Activated T-helper 9 cell treated with anti-CD3 and anti-CD28 coated beads, Interleukin-2, amount 50 U/mL, for 16 hours (primary cell): Measurements from ENCODE around the gene APOBEC3A.
A peak's percentile ranks its signal among the peaks of the same experiment; 100 is the strongest.
"Not testable (repeated sequence)": the region's sequence is repeated elsewhere in the genome, so short reads cannot be mapped to it uniquely, and the experiment has no call there.

ENCODE experiments used
- DNase-seq: peaks from one replicate; pipeline ENCODE4 v3.0.0-alpha.2; 2020; ENCODE audit warnings: low read depth

APOBEC3A gene

GRCh38 chr22:38943201-38943600, 14.2 kb upstream of the APOBEC3A start:
- no peak for DNase-seq

DNA sequence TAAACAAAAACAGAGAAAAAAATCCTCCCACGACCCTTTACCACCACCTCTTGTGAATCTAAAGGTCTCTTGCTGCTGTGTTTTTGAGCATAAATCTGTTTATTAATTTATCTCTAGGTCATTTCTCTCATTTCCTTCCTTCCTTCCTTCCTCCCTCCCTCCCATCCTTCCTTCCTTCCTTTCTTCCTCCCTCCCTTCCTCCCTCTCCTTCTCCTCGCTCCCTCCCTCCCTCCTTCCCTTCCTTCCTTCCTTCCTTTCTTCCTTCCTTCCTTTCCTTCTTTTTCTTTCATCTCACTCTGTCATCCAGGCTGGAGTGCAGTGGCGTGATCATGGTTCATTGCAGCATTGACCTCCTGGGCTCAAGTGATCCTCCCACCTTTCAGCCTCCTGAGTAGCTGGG, 13.5 kb upstream of the APOBEC3A start:
- no peak for DNase-seq

DNA sequence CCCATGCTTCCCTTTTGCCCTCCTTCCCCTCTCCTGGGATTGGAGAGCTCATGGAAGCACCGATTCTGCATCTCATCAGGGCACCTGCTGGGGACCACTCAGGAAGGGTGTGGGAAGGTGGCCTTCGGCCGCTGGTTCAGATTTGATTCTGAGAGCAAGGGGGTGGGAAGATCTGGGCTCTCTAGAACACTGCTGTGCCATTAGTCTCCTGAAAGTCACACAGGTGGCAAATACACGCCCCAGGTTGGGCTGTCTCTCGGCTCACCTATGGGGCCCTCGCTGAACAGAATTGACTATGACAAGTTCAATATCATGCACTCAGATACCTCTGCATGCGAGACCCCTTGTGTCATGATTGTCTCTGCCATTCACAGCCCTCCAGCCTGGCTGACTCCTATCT, 12.8 kb upstream of the APOBEC3A start:
- no peak for DNase-seq

DNA sequence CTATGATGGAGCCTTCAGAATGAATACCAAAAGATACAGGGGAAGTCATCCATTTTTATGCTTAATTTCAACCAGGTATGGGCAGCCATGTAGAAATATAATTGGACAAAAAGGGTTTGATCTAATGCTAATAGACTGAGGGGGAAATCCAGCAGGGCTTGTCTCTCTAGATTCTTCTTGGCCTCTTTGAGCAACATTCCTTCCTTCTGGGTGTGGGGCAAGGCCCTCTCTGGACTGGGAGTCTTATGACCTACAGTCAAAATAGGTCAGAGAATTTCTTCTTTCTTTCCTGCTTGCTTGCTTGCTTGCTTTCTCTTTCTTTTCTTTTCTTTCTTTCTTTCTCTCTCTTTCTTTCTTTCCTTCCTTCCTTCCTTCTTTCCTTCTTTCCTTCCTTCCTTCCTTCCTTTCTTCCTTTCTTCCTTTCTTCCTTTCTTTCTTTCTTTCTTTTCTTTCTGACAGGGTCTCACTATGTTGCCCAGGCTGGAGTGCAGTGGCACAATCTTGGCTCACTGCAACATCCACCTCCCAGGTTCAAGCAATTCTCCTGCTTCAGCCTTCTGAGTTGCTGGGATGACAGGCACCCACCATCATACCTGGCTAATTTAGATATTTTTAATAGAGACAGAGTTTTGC, 11.6 kb upstream of the APOBEC3A start:
- DNase-seq: not testable (repeated sequence)

DNA sequence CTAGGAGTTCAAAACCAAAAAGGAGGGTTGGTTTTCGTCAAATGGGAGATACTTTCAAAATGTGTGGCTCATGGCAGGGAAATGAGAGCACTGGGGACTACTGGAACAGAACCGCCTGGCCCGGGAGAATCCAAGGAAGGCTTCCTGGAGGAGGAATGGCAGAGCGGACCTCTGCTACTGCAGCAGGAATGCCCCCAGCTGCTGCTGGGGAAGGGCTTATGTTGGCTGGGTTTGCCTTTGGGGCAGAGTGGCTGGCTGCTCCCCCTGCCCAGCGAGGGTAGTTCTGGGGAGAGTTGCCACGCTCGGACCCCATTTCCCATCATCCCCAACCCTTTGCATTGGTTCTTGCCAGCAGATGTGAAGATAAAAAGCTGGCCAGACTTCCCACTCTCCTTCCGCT, 10.6 kb upstream of the APOBEC3A start:
- DNase-seq: no peak

- no peak for DNase-seq
These were observed 9.9 kb upstream of the APOBEC3A start for GRCh38 chr22:38947321-38948140.

DNA sequence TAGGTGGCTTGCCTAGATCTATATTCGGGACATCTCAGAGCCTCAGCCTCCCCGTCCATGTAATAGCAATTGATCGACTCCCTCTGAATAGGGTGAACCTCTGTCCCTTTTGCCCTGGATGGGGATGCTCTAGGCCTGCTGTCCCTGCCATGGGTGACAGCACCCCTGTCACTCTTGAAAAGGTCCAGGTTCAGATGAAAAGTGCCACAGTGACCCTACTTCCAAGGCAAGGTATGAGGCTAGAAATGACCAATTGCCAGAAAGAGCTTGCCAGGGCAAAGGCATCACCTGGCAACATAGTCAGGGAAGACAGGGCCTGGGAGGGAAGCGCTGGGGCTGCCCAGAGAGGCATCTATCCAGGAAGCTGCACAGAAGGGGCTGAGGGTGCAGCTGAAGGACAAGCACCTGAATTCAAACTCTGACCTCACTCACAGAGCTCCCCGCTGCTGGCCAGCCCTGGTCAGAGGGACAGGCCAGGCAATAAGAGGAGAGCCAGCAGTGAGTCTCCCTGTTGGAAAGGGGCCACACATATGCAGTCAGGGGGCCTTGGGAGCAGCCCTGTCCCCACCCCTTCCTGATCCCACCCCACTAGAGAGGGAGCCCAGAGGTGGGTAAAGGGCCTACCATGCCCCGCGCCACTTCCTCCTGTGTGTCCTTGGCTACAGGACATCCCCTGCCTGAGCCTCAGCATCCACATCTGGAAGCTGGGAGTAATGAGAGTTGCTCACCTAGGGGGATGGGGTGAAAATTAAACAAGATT, 9.0 kb upstream of the APOBEC3A start:
- no peak for DNase-seq

- DNase-seq: no peak
These were observed 7.5 kb upstream of the APOBEC3A start for GRCh38 chr22:38949889-38950405.

GRCh38 chr22:38950527-38951295, 6.7 kb upstream of the APOBEC3A start:
- no peak for DNase-seq

DNA sequence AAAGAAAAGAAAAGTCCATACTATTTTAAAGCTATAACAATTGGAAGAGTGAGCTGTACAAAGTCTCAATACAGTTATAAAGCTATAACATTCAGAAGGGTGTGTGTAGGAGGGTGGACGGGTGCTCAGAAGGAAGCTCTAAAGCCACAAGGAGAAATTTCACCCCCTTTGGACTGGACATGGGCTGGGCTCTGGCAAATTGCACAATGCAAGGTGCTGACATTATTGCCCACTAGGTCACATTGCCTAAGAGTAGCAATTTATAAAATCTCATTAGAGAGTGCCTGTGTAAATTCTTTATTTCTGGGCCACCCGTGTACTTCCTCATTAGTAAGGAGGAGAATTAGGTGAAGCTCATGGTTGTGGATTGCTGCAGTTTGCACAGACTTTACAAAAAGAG, 5.7 kb upstream of the APOBEC3A start:
- DNase-seq: no peak

GRCh38 chr22:38952281-38952993, 5.0 kb upstream of the APOBEC3A start:
- no peak for DNase-seq

- no peak for DNase-seq
These were observed 4.3 kb upstream of the APOBEC3A start for GRCh38 chr22:38953091-38953490.

DNA sequence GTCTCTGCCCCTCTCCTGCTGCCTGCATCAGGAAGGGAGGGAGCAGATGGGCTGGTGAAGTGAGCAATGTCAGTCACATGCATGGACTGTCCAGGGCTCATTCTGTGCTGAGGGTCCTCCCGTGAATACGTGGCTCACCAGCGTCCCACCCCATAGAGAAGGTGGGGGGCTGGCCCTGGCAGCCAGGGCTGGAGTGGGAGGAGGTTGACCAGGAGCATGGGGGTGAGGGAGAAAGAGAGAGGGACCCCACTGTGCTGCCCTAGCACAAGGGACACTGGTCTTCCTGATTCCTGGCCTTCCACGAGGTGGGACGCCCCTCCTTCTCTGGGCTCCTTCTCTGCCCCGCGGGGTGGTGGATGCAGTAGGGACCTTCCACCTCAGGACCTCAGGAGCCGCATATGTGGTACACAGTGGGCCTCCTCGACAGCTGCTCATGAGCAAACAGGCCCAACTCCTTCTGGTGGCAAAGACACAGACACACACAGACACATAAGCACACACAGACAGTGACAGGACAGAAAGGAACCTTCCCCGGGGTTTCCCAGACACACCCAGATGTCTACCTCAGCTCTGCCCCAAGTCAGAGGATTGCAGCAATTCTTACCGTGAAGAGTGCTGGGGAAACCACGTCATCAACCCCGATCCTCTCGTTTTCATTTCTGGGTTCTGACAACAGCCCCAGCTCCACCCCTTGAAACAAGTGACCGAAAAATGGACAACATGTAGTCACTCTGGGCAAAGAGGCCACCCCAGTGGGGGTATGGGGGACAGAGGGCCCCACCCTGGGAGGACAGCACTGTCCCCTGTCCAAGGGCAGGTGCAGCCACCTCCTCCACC, 3.6 kb upstream of the APOBEC3A start:
- DNase-seq: peak; percentile 64

DNA sequence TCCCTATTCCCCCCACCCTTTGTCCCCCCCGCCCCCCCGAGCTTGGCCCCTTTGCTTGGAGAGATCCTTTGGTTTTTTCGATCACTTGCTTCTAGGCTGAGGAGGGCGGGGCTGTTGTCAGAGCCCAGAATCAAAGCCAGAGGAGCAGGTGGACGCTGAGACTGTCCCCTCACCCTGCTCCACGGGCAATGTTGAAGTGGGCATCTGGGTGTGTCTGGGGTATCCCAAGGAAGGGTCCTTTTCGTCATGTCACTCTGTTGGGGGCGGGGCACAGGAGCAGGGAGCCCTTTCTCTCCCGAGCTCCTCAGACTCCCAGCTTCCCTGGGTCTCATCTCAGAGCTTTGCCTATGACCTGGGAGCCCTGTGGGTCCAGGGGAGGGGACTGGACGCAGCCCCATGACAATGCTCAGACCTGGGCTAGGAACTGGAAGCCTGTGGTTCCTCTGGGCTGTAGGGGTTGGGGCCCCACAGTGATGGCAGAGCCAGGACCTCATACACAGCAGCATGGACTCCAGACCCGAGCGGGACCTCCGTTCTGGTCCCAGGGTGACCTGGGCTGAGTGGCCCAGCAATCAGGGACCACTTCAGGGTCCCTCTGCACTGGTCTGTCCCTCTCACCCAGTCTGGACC, 2.9 kb upstream of the APOBEC3A start:
- no peak for DNase-seq

GRCh38 chr22:38955250-38955905, 2.0 kb upstream of the APOBEC3A start:
- no peak for DNase-seq

DNA sequence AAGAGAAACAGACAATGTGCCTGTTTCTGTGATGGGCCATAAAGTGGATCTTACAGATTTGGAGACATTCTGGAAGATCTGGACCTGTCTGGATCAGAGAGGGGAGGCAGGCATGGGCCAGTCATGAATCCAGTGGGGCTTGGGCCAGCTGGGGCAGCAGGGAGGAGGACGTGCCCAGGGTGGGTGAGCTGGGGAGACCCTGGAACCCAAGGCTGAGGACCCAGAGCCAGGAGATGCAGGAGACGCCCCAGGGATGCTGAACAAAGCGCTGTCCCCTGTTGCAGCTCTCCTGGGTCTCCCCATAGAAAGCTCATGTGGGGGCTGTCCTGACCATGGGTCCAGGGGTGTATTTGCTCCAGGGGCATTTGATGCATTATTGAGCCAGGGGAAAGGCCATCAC, 1.5 kb upstream of the APOBEC3A start:
- DNase-seq: no peak

DNA sequence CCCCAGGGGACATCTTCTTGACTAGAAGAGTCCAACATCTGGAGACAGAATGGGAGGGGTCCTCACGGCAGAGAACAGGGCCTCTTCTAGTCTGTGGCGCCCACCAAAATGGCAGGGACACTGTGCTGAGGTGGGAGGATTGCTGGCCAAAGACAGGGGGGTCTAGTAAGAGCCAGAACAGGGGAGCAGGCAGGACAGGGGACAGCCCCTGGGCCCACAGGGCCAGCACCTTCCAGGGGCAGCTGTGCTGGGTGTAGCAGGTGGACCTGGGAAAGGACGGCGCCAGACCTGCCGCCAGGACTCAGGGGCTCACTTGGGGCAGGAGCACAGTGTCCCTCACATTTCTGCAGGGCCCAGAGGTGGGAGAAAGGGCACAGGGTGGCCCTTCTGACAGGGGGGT, 858 bp upstream of the APOBEC3A start:
- DNase-seq: no peak

DNA sequence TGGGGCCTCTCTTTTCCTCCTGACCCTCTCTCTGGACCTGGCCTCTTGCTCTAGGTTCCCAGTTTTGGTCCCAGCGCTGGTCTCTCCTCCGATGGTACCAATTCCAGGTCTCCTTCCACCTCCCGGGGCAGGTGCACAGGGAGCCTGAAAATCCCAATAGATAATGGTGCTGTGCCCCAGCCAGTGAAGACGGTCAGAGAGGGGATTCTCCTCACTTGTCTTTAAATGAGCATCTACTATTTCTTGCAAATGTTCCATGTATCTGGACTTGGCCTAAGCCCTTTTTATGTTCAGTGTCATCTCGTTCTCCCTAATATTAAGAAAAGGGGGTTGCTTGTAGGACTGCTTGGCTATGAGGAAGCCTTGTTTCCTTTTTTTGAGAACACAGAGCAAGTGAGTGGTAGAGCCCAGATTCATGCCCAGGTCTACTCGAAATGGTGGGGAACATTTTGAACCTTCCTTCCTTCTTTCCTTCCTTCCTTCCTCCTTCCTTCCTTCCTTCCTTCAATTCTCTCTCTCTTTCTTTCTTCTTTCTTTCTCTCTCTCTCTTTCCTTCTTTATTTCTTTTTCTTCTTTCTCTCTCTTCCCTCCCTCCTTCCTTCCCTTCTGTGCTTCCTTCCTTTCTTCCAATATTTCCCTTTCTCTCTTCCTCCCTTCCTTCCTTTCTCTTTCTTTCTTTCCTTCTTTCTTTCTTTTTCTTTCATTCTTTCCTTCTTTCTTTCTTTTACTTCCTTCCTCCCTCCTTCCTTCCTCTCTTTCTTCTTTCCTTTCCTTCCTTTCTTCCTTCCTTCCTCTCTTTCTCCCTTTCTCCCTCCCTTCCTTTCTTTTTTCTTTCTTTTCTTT, 620 bp downstream of the APOBEC3A start:
- no peak for DNase-seq

- DNase-seq: not testable (repeated sequence)
These were observed 1.2 kb downstream of the APOBEC3A start for GRCh38 chr22:38958651-38958943.
